H9 (cell line): ENCODE results near the gene PYGB. TPM values are rescaled to one million over a fixed set of nuclear protein-coding genes. Genes with fewer than 3 reads are reported as not detected.

ENCODE experiments used
- DNase-seq: peaks from one replicate; pipeline ENCODE4 v3.0.0-alpha.2; 2017
- H2AFZ ChIP-seq: one replicate; pipeline ENCODE4 v1.6.1; 2013; ENCODE audit warnings: mild to moderate bottlenecking, low read length, control low read depth, moderate library complexity
- H2AK5ac ChIP-seq: 2 replicates; pipeline ENCODE4 v1.6.1; 2013; ENCODE audit warnings: low read length, control low read depth, mixed read lengths; ENCODE audit not compliant: insufficient read length
- H2BK120ac ChIP-seq: one replicate; pipeline ENCODE4 v1.6.1; 2013; ENCODE audit warnings: low read depth, mild to moderate bottlenecking, low read length, control low read depth, inconsistent platforms; ENCODE audit not compliant: poor library complexity, severe bottlenecking
- H2BK12ac ChIP-seq: 2 replicates; pipeline ENCODE4 v1.6.1; 2013; ENCODE audit warnings: low read length, control low read depth, mixed read lengths, low read depth; ENCODE audit not compliant: insufficient read length
- H2BK15ac ChIP-seq: 2 replicates; pipeline ENCODE4 v1.6.1; 2013; ENCODE audit warnings: low read depth, low read length, control low read depth
- H2BK20ac ChIP-seq: one replicate; pipeline ENCODE4 v1.6.1; 2013; ENCODE audit warnings: low read depth, mild to moderate bottlenecking, low read length, control low read depth, inconsistent platforms; ENCODE audit not compliant: poor library complexity, severe bottlenecking
- H2BK5ac ChIP-seq: 2 replicates; pipeline ENCODE4 v1.6.1; 2013; ENCODE audit warnings: low read length, control low read depth, mixed read lengths; ENCODE audit not compliant: insufficient read length
- H3K14ac ChIP-seq: 2 replicates; pipeline ENCODE4 v1.6.1; 2013; ENCODE audit warnings: low read length, control low read depth; ENCODE audit not compliant: insufficient read depth
- H3K18ac ChIP-seq: 2 replicates; pipeline ENCODE4 v1.6.1; 2013; ENCODE audit warnings: low read depth, mild to moderate bottlenecking, mixed read lengths, low read length, control low read depth; ENCODE audit not compliant: insufficient read length
- H3K23ac ChIP-seq: 2 replicates; pipeline ENCODE4 v1.6.1; 2013; ENCODE audit warnings: low read length, control low read depth, mixed read lengths, low read depth; ENCODE audit not compliant: insufficient read length
- H3K23me2 ChIP-seq: 2 replicates; pipeline ENCODE4 v1.6.1; 2013; ENCODE audit warnings: low read depth, mild to moderate bottlenecking, mixed read lengths, low read length, control low read depth; ENCODE audit not compliant: insufficient read length, poor library complexity, severe bottlenecking
- H3K27ac ChIP-seq: 2 replicates; pipeline ENCODE4 v1.5.1; 2013; ENCODE audit warnings: low read length, control low read depth, mixed read lengths, low read depth; ENCODE audit not compliant: insufficient read length
- H3K27me3 ChIP-seq: 2 replicates; pipeline ENCODE4 v1.6.1; 2013; ENCODE audit warnings: low read length, control low read depth, inconsistent platforms; ENCODE audit not compliant: insufficient read depth
- H3K4ac ChIP-seq: 2 replicates; pipeline ENCODE4 v1.6.1; 2013; ENCODE audit warnings: low read depth, mild to moderate bottlenecking, control low read depth, inconsistent platforms, low read length, moderate library complexity
- H3K4me1 ChIP-seq: 2 replicates; pipeline ENCODE4 v1.6.1; 2013; ENCODE audit warnings: low read length, control low read depth, inconsistent platforms; ENCODE audit not compliant: insufficient read depth
- H3K4me2 ChIP-seq: 2 replicates; pipeline ENCODE4 v1.6.1; 2013; ENCODE audit warnings: low read length, control low read depth, mixed read lengths; ENCODE audit not compliant: insufficient read length, insufficient read depth
- H3K56ac ChIP-seq: 2 replicates; pipeline ENCODE4 v1.6.1; 2013; ENCODE audit warnings: low read depth, mild to moderate bottlenecking, mixed read lengths, low read length, control low read depth; ENCODE audit not compliant: insufficient read length
- H3K79me1 ChIP-seq: 2 replicates; pipeline ENCODE4 v1.6.1; 2013; ENCODE audit warnings: low read depth, mild to moderate bottlenecking, moderate library complexity, low read length, control low read depth, inconsistent platforms; ENCODE audit not compliant: insufficient read depth, poor library complexity, severe bottlenecking
- H3K79me2 ChIP-seq: 2 replicates; pipeline ENCODE4 v1.6.1; 2013; ENCODE audit warnings: low read length, control low read depth, inconsistent platforms; ENCODE audit not compliant: insufficient read depth
- H3K9ac ChIP-seq: 2 replicates; pipeline ENCODE4 v1.6.1; 2013; ENCODE audit warnings: low read length, control low read depth, mixed read lengths; ENCODE audit not compliant: insufficient read length; ENCODE audit errors: extremely low read depth
- H3K9me3 ChIP-seq: one replicate; pipeline ENCODE4 v1.6.1; 2013; ENCODE audit warnings: low read depth, low read length, inconsistent platforms; ENCODE audit not compliant: control insufficient read depth
- H3T11ph ChIP-seq: one replicate; pipeline ENCODE4 v1.6.1; 2013; ENCODE audit warnings: mild to moderate bottlenecking, low read length, control low read depth, inconsistent platforms
- H4K20me1 ChIP-seq: one replicate; pipeline ENCODE4 v1.6.1; 2013; ENCODE audit not compliant: control insufficient read depth, insufficient read length, insufficient read depth
- H4K5ac ChIP-seq: 2 replicates; pipeline ENCODE4 v1.6.1; 2013; ENCODE audit warnings: low read depth, mild to moderate bottlenecking, mixed read lengths, low read length, control low read depth; ENCODE audit not compliant: insufficient read length
- H4K8ac ChIP-seq: replicated peaks from 2 replicates; pipeline ENCODE4 v1.6.1; 2013; ENCODE audit warnings: low read length, control low read depth, mixed read lengths, low read depth; ENCODE audit not compliant: insufficient read length
- H4K91ac ChIP-seq: 2 replicates; pipeline ENCODE4 v1.6.1; 2013; ENCODE audit warnings: low read depth, mild to moderate bottlenecking, moderate library complexity, mixed read lengths, low read length, control low read depth; ENCODE audit not compliant: insufficient read length
- H3K27ac Mint-ChIP-seq, 3 experiments: 2 replicates in 2 of 3; 3 replicates in 1 of 3; pipeline ENCODE4 v1.8.0; 2020 to 2021; ENCODE audit warnings: mixed read lengths in 3 of 3, mild to moderate bottlenecking in 1 of 3, moderate library complexity in 1 of 3
- H3K27me3 Mint-ChIP-seq: 2 replicates; pipeline ENCODE4 v1.8.0; 2021; ENCODE audit warnings: low read depth, mild to moderate bottlenecking, moderate library complexity, mixed read lengths
- H3K36me3 Mint-ChIP-seq, 3 experiments: 2 replicates in 2 of 3; 3 replicates in 1 of 3; pipeline ENCODE4 v1.8.0; 2020 to 2021; ENCODE audit warnings: low read depth in 3 of 3, mixed read lengths in 3 of 3; ENCODE audit not compliant: insufficient read depth in 1 of 3
- H3K4me1 Mint-ChIP-seq, 2 experiments: 2 replicates each; pipeline ENCODE4 v1.8.0; 2020; ENCODE audit warnings: mixed read lengths in 2 of 2
- H3K4me3 Mint-ChIP-seq, 2 experiments: 2 replicates in 1 of 2; 3 replicates in 1 of 2; pipeline ENCODE4 v1.8.0; 2020 to 2021; ENCODE audit warnings: mild to moderate bottlenecking in 2 of 2, mixed read lengths in 2 of 2, moderate library complexity in 1 of 2
- H3K9me3 Mint-ChIP-seq, 2 experiments: 2 replicates in 1 of 2; 3 replicates in 1 of 2; pipeline ENCODE4 v1.8.0; 2020; ENCODE audit warnings: mild to moderate bottlenecking in 2 of 2, mixed read lengths in 2 of 2, moderate library complexity in 1 of 2
- WGBS: extraction: QIAGEN DNeasy Blood & Tissue Kit; methylation state at CpG from one replicate; pipeline ENCODE4 v1.1.7; 2013; ENCODE audit warnings: missing lambda C conversion rate, low lambda C conversion rate, mixed read lengths; ENCODE audit not compliant: insufficient read length; ENCODE audit errors: extremely low coverage; 5-methylcytosine and 5-hydroxymethylcytosine counted together
- total RNA-seq: library from RNA; stranded (reverse); gene quantifications from 2 replicates; pipeline ENCODE4 v1.2.1, GENCODE V29; 2021
- TF ChIP-seq, protein P1 (sequence below): fragments of 200-600 bp; sonication (generic); conservative IDR thresholded peaks from 3 replicates; pipeline ENCODE4 v1.8.0; 2021; ENCODE audit warnings: antibody characterized with exemption, mild to moderate bottlenecking

Gene PYGB
- total RNA-seq, 1 experiment from 2014 or later = 46.9 TPM

DNA sequence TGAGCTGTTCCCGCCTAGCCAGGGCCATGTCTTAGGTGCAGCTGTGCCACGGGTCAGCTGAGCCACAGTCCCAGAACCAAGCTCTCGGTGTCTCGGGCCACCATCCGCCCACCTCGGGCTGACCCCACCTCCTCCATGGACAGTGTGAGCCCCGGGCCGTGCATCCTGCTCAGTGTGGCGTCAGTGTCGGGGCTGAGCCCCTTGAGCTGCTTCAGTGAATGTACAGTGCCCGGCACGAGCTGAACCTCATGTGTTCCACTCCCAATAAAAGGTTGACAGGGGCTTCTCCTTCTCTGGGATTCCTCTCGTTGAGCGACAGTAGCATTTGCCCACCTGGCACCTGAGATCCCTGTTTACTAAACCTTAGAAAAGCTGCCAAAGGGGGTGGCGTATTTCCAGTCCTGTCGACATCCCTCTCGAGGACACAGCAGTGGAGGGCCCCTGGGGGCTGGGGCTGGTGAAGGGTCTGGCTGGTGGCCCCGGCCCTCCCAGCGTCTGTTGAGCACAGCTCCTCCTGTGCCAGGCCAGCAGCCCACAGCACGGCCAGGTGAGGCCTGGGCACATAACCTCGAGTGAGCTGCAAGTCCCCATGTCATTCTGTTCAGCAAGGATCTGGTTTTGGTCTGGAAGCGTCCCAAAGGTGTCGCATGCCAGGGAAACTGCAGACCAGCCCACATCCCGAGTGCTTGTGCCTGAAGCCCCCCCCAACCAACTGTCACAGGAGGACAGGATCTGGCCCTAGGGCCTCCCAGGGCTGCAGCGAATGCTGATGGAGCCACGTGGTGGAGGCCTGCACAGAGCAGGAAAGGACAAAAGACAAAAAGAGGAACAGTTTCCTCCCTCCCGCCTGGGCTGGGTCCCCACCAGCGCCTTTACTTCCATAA lies 21.2 kb upstream of the PYGB start:
- TF ChIP-seq, protein P1, sequence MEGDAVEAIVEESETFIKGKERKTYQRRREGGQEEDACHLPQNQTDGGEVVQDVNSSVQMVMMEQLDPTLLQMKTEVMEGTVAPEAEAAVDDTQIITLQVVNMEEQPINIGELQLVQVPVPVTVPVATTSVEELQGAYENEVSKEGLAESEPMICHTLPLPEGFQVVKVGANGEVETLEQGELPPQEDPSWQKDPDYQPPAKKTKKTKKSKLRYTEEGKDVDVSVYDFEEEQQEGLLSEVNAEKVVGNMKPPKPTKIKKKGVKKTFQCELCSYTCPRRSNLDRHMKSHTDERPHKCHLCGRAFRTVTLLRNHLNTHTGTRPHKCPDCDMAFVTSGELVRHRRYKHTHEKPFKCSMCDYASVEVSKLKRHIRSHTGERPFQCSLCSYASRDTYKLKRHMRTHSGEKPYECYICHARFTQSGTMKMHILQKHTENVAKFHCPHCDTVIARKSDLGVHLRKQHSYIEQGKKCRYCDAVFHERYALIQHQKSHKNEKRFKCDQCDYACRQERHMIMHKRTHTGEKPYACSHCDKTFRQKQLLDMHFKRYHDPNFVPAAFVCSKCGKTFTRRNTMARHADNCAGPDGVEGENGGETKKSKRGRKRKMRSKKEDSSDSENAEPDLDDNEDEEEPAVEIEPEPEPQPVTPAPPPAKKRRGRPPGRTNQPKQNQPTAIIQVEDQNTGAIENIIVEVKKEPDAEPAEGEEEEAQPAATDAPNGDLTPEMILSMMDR = no peak
- H3K4me1 ChIP-seq = no peaks in the 10 kb centered on the region

More for the DNA sequence above, 21.2 kb upstream of the PYGB start:
- no peak for DNase-seq
- no peak overlapping the region for H3K23ac ChIP-seq
- Mint-ChIP-seq H3K36me3 (peaks cover 0 to 15% (median 0%) of the 10 kb centered on the region in 3 experiments; a peak in 1 of 7 replicates), H3K4me3 (no peak overlapping the region), H3K4me1 (peaks cover 16 to 23% of the 10 kb centered on the region in 2 experiments), H3K9me3 (no peaks in the 10 kb centered on the region), H3K27me3 (no peaks in the 10 kb centered on the region), H3K27ac (peak overlapping the region in 2 of 3 experiments; percentile 4 to 9; a peak in 2 of 7 replicates)
- no peaks in the 10 kb centered on the region for H3K79me2 ChIP-seq
- H3K9ac ChIP-seq = no peak overlapping the region
- no peak overlapping the region for H3K27ac ChIP-seq
- H3K9me3 ChIP-seq = no peaks in the 10 kb centered on the region
- no peak overlapping the region for H4K8ac ChIP-seq
- no peak overlapping the region for H3K4me2 ChIP-seq
- no peaks in the 10 kb centered on the region for H3K23me2 ChIP-seq
- no peak overlapping the region for H2BK20ac ChIP-seq
- no peaks in the 10 kb centered on the region for H4K20me1 ChIP-seq
- no peaks in the 10 kb centered on the region for H3K27me3 ChIP-seq
- H3K14ac ChIP-seq = no peak overlapping the region
- no peak overlapping the region for H4K5ac ChIP-seq
- no peak overlapping the region for H4K91ac ChIP-seq
- no peak overlapping the region for H2BK5ac ChIP-seq
- H3T11ph ChIP-seq = no peak overlapping the region
- no peak overlapping the region for H3K18ac ChIP-seq
- H3K79me1 ChIP-seq = no peaks in the 10 kb centered on the region
- no CpG with 5 or more reads among the region's 28 CpGs for WGBS
- H3K56ac ChIP-seq = no peak overlapping the region
- no peak overlapping the region for H3K4ac ChIP-seq
- no peak overlapping the region for H2BK12ac ChIP-seq
- H2AK5ac ChIP-seq = no peak overlapping the region
- H2BK120ac ChIP-seq = no peak overlapping the region
- H2BK15ac ChIP-seq = no peak overlapping the region
- no peak overlapping the region for H2AFZ ChIP-seq
